Muscle of leg (tissue), 11 donors: ENCODE data around the gene MYO10. TPM values are rescaled to one million over a fixed set of nuclear protein-coding genes. Genes with fewer than 3 reads are reported as not detected.
"Not testable (repeated sequence)": the region's sequence is repeated elsewhere in the genome, so short reads cannot be mapped to it uniquely, and the experiment has no call there.

Source experiments
- DNase-seq: peaks from one replicate; pipeline ENCODE4 v3.0.0; 2013
- H3K27ac ChIP-seq: one replicate; pipeline ENCODE4 v1.5.1; 2013; ENCODE audit warnings: mild to moderate bottlenecking, low read length, control low read depth
- H3K27me3 ChIP-seq: one replicate; pipeline ENCODE4 v1.6.1; 2013; ENCODE audit warnings: low read length; ENCODE audit not compliant: control insufficient read depth, insufficient read depth
- H3K36me3 ChIP-seq: one replicate; pipeline ENCODE4 v1.6.1; 2013; ENCODE audit warnings: low read length; ENCODE audit not compliant: control insufficient read depth, insufficient read depth
- H3K4me1 ChIP-seq: one replicate; pipeline ENCODE4 v1.6.1; 2013; ENCODE audit warnings: low read length; ENCODE audit not compliant: control insufficient read depth, insufficient read depth
- H3K4me3 ChIP-seq: one replicate; pipeline ENCODE4 v1.5.1; 2013; ENCODE audit warnings: low read length, control low read depth
- H3K9me3 ChIP-seq: replicated peaks from 2 replicates; pipeline ENCODE4 v1.6.1; 2013; ENCODE audit warnings: low read depth, low read length; ENCODE audit not compliant: control insufficient read depth
- WGBS: methylation state at CpG from one replicate; pipeline ENCODE4 v1.1.5; 2013; ENCODE audit warnings: missing lambda C conversion rate; ENCODE audit not compliant: insufficient coverage; 5-methylcytosine and 5-hydroxymethylcytosine counted together
- polyA plus RNA-seq, 8 donors: library from polyadenylated mRNA; unstranded; fragments of 120-200 nt; gene quantifications; one replicate each; pipeline versions ENCODE4 v1.2.1 to v1.2.3, GENCODE V29; 2013; ENCODE audit warnings: inconsistent platforms in 1 of 8, low replicate concordance in 1 of 8; ENCODE audit not compliant: insufficient read length in 8 of 8, insufficient read depth in 1 of 8
- total RNA-seq: library from RNA; stranded (reverse); fragments of 120-200 nt; gene quantifications from one replicate; pipeline ENCODE4 v1.2.4, GENCODE V29; 2013

Gene MYO10
- total and polyA plus RNA-seq, 9 donors: 16.6 to 35.4 (median 30.0) TPM

GRCh38 chr5:16738393-16738792 lies 197.7 kb downstream of the MYO10 start:
- H3K9me3 ChIP-seq, H3K36me3 ChIP-seq, H3K4me3 ChIP-seq, H3K27me3 ChIP-seq, H3K27ac ChIP-seq, DNase-seq: not testable (repeated sequence)
- WGBS: no CpG with 5 or more reads among the region's 5 CpGs
- peaks cover 21% of the 10 kb centered on the region for H3K4me1 ChIP-seq

- WGBS: 57% methylated on average over 3 of the region's 11 CpGs
- H3K36me3 ChIP-seq: no peaks in the 10 kb centered on the region
- H3K4me3 ChIP-seq: no peak overlapping the region
- peak overlapping the region; percentile 40 for H3K27ac ChIP-seq
- DNase-seq: no peak
- H3K4me1 ChIP-seq: peaks cover 21% of the 10 kb centered on the region
- H3K9me3 ChIP-seq: no peaks in the 10 kb centered on the region
- no peaks in the 10 kb centered on the region for H3K27me3 ChIP-seq
Observed at GRCh38 chr5:16737620-16738364, 198.3 kb downstream of the MYO10 start.

DNA sequence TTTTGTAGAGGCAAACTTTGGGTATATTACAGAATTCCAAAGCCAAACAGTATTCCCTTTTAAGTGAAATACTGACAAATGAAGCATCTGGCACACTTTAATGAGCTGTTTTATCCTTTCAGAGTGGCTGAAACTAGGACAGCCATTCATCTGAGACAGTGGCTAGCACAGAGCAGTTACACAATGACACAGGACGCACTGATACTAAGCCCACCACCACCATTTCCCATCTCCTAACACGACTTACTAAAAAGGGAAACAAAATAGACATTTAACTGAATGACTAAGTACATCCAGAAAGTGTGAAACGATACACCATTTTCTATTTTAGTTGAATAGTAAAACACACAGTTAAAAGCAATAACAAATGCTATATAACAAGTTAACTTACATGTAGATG lies 198.9 kb downstream of the MYO10 start:
- Histone ChIP-seq H3K4me1 (peaks cover 18% of the 10 kb centered on the region), H3K36me3 (no peaks in the 10 kb centered on the region), H3K27ac (no peak overlapping the region), H3K4me3 (no peak overlapping the region), H3K9me3 (no peaks in the 10 kb centered on the region), H3K27me3 (no peaks in the 10 kb centered on the region)
- no peak for DNase-seq
- no CpG with 5 or more reads among the region's 3 CpGs for WGBS

GRCh38 chr5:16736158-16736995 lies 199.7 kb downstream of the MYO10 start:
- Histone ChIP-seq H3K4me1 (peaks cover 16% of the 10 kb centered on the region), H3K4me3 (no peak overlapping the region), H3K36me3 (peaks cover 5% of the 10 kb centered on the region), H3K9me3 (no peaks in the 10 kb centered on the region), H3K27me3 (no peaks in the 10 kb centered on the region), H3K27ac (peak overlapping the region; percentile 56)
- WGBS: 44% methylated on average over 5 of the region's 14 CpGs
- peak; percentile 66 for DNase-seq

DNA sequence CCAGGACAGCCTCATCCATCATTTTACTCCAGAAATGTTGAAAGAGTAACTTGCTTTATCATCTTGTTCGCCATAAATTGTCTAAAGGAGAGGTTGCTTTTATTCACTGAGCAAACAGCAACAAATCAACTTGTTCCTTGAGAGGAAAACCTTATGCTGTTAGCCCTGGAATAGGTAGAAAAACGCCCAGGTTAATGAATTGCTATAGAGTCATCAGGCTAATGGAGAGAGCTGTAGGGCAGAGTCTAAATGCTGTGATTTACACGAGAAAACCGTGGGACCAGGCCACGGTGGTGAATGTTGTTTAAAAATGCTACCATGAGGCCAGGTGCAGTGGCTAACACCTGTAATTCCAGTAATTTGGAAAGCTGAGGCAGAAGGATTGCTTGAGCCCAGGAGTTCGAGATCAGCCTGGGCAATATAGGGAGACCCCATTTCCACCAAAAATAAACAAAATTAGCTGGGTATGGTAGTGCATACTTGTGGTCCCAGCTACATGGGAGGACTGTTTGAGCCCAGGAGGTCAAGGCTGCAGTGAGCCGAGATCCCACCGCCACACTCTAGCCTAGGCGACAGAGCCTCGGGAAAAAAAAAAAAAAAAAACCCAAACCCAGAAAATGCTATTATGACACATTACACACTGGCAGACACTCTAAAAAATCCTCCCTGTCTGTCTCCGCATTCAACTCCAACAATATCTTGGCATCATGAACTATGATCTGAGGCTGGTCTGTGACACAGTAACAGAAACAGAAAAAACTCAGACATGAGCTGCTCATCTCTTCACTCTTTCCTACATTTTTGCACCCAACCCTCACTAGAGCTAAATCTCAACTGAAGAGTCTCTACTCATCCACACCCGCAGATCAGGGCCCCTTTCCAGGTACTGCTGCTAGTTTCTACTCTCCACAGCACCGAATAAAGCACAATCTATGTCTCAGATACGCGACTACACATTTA lies 200.7 kb downstream of the MYO10 start:
- H3K27ac ChIP-seq: peak overlapping the region; percentile 56

GRCh38 chr5:16733331-16734006 lies 202.6 kb downstream of the MYO10 start:
- WGBS: 53% methylated on average over 11 of the region's 12 CpGs
- Histone ChIP-seq H3K4me3 (no peak overlapping the region), H3K9me3 (no peaks in the 10 kb centered on the region), H3K4me1 (peaks cover 10% of the 10 kb centered on the region), H3K36me3 (peaks cover 12% of the 10 kb centered on the region), H3K27me3 (no peaks in the 10 kb centered on the region), H3K27ac (no peak overlapping the region)
- no peak for DNase-seq

More for the DNA sequence above, 200.7 kb downstream of the MYO10 start:
- Histone ChIP-seq H3K9me3 (no peaks in the 10 kb centered on the region), H3K4me3 (no peak overlapping the region), H3K4me1 (peaks cover 16% of the 10 kb centered on the region), H3K27me3 (no peaks in the 10 kb centered on the region), H3K36me3 (peaks cover 9% of the 10 kb centered on the region)
- peak; percentile 30 for DNase-seq
- 76% methylated on average over 13 of the region's 15 CpGs for WGBS

GRCh38 chr5:16732356-16732755 lies 203.7 kb downstream of the MYO10 start:
- Histone ChIP-seq H3K27ac (no peak overlapping the region), H3K9me3 (no peaks in the 10 kb centered on the region), H3K4me3 (no peak overlapping the region), H3K27me3 (no peaks in the 10 kb centered on the region), H3K4me1 (peaks cover 19% of the 10 kb centered on the region), H3K36me3 (peaks cover 12% of the 10 kb centered on the region)
- no peak for DNase-seq
- WGBS: no CpG with 5 or more reads among the region's 5 CpGs

DNA sequence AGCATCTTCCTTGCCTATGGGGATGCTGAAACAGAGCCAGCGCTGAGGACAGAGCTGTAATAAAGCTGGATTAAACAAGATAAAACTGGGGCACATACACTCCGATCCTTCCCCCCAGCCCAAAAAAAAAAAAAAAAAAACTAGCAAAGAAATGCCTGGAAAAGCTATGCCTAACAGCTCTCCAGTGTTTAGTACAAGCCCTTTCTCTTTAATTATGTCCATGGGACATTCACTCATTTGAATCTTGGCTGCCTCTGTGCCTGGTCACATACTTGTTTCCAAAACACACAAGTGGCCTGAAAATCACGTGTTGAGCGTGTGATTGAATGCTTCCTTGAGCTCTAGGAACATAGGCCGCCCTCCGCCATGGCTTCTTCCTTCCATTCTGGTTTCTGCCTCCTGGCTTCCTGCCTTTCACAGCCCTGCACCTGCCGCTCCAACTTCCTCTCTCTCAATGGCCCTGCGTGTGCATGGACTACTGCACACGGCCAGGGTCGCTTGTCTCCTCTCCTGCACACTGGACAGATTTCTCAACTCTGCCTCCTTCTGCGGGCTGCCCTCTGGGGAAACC lies 208.2 kb downstream of the MYO10 start:
- Histone ChIP-seq H3K4me1 (peaks cover 9% of the 10 kb centered on the region), H3K4me3 (no peak overlapping the region), H3K27me3 (no peaks in the 10 kb centered on the region), H3K9me3 (peaks cover 7% of the 10 kb centered on the region), H3K27ac (peak overlapping the region; percentile 78), H3K36me3 (peaks cover 12% of the 10 kb centered on the region)
- 8% methylated on average over 7 of the region's 11 CpGs for WGBS
- peak; percentile 95 for DNase-seq

DNA sequence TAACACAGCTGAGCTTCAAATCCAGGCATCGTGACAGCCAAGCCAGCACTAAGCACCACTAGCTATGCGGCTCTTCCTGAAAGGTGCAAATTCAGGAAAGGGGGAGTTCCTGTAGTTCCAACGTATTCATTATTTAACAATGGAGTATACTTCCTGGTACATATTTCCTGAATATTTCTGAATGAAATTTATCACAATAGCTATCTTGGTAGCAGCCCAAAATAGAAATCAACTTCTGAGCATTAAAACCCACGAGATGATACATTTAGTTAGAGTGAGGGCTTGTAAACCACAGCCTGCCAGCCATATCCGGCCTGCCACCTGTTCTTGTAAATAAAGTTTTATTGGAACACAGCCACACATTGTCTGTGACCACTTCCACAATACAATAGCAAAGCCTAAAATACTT lies 209.5 kb downstream of the MYO10 start:
- peaks cover 9% of the 10 kb centered on the region for H3K4me1 ChIP-seq
- H3K27me3 ChIP-seq: no peaks in the 10 kb centered on the region
- no CpG with 5 or more reads among the region's 5 CpGs for WGBS
- H3K4me3 ChIP-seq: no peak overlapping the region
- DNase-seq: peak; percentile 53
- H3K36me3 ChIP-seq: peaks cover 8% of the 10 kb centered on the region
- peak overlapping the region; percentile 78 for H3K27ac ChIP-seq
- H3K9me3 ChIP-seq: peaks cover 7% of the 10 kb centered on the region
